ENCODE results near the gene CLIC4.

DNA sequence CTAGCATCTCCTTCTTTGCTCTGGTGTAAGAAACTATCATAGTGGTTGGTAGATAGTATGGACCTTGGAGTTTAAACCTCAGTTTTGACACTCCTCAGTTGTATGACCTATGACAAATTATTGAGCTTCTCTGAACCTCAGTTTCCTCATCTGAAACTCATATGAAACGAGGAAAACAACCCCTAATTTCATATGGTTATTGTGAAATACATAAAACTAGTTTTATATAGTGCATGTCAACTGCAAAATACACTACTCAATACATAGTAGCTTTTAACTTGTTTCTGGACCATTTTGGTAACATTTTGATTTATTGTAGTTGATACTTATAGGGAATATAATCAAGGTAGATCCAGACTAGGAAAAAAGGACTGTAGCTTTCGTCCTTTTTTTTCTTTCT is 32.9 kb downstream of the CLIC4 start:
- TF ChIP-seq, protein P1, sequence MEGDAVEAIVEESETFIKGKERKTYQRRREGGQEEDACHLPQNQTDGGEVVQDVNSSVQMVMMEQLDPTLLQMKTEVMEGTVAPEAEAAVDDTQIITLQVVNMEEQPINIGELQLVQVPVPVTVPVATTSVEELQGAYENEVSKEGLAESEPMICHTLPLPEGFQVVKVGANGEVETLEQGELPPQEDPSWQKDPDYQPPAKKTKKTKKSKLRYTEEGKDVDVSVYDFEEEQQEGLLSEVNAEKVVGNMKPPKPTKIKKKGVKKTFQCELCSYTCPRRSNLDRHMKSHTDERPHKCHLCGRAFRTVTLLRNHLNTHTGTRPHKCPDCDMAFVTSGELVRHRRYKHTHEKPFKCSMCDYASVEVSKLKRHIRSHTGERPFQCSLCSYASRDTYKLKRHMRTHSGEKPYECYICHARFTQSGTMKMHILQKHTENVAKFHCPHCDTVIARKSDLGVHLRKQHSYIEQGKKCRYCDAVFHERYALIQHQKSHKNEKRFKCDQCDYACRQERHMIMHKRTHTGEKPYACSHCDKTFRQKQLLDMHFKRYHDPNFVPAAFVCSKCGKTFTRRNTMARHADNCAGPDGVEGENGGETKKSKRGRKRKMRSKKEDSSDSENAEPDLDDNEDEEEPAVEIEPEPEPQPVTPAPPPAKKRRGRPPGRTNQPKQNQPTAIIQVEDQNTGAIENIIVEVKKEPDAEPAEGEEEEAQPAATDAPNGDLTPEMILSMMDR (IDR thresholded peaks at IDR 0.05; ENCODE audit: low read depth, low read length) = no peak
- TF ChIP-seq EZH2phosphoT487 (IDR thresholded peaks at IDR 0.05; ENCODE audit: low read depth) = no peak

Measured in OCI-LY3 (cell line).